ENCODE results near the gene ESR1.

ESR1 gene

DNA sequence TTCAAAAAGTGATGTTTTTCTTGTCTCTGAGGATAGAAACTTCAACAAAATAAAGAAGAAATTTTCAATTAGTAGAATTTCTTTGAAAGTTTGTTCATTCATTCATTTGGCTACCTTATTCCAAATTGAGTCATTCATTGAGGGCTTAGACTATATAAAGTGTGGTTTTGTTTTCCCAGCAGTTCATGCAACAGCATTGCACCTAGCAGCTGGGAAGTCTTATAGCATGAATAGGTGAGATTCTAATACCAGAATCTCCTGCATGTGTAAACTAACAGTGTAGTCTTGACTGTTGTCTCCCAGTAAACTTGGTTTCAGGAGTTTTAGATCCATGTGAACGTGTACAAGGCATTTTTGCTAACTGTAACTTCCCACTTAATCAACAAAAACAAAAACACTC, 7.1 kb downstream of the ESR1 start:
- Histone ChIP-seq H3K36me3 (ENCODE audit: insufficient read depth, insufficient read length, low read length) (no peaks in the 10 kb centered on the region), H3K4me3 (ENCODE audit: insufficient read length, low read depth) (no peak overlapping the region), H3K9ac (ENCODE audit: insufficient read length, low read depth) (no peak overlapping the region), H3K9me3 (ENCODE audit: insufficient read depth, low read length) (no peaks in the 10 kb centered on the region), H3K27me3 (ENCODE audit: insufficient read depth, insufficient read length) (peaks cover 13% of the 10 kb centered on the region), H3K4me1 (ENCODE audit: insufficient read depth, insufficient read length) (no peaks in the 10 kb centered on the region)
- DNase-seq (ENCODE audit: low read depth, low spot score), result no peak
- no peak for TF ChIP-seq ZNF274 (IDR thresholded peaks at IDR 0.05; ENCODE audit: low read depth, low read length)
- TF ChIP-seq YY1 (IDR thresholded peaks at IDR 0.05; ENCODE audit: insufficient read depth, insufficient read length), result no peak
- no peak for TF ChIP-seq SUZ12 (IDR thresholded peaks at IDR 0.05; ENCODE audit: extremely low read depth, insufficient read depth, insufficient read length)

DNA sequence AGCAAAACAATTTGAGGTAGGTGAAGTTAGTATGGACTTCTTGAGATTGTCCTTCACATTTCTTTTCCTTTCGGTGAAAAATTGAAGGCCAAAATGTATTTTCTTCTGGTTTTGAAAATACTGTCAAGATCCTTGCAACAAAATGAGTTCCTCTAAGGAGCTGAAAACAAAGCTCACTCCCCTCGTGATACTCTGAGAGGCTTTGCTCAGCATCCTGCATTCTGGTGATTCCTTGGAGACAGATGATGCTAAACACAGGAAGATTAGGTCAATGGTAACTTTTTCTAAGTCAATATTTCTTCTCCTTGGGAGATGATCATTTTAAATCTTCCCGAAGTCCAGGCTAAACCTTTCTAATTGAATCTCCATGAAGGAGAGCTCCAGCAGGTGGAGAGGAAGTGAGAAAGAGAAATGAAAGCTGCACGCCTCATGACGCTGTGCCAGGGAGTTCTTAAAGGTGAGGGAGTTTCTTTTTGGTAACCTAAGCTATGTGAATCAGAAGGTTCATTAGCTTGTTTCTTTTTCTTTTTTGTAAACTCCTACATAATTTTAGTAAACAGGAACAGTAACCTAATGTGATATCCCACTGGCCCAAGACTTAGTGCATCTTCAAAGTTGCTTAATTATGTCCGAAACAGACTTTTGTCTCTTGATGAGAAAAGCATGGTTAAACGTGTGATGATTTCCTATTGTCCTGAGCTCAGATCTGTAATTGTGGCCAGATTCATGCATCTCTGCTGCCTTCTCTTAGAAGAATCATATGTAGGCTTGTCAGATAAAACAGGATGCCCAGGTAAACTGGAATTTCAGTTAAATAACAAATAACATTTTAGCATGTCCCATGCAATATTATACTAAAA, 15.0 kb downstream of the ESR1 start:
- no peaks in the 10 kb centered on the region for H3K9me3 ChIP-seq (ENCODE audit: insufficient read depth, low read length)
- H3K36me3 ChIP-seq (ENCODE audit: insufficient read depth, insufficient read length, low read length), result no peaks in the 10 kb centered on the region
- H3K27me3 ChIP-seq (ENCODE audit: insufficient read depth, insufficient read length), result no peaks in the 10 kb centered on the region
- H3K4me1 ChIP-seq (ENCODE audit: insufficient read depth, insufficient read length), result no peaks in the 10 kb centered on the region
- no peak overlapping the region for H3K4me3 ChIP-seq (ENCODE audit: insufficient read length, low read depth)
- no peak for TF ChIP-seq YY1 (IDR thresholded peaks at IDR 0.05; ENCODE audit: insufficient read depth, insufficient read length)
- no peak for TF ChIP-seq SUZ12 (IDR thresholded peaks at IDR 0.05; ENCODE audit: extremely low read depth, insufficient read depth, insufficient read length)
- TF ChIP-seq ZNF274 (IDR thresholded peaks at IDR 0.05; ENCODE audit: low read depth, low read length), result no peak
- no peak for DNase-seq (ENCODE audit: low read depth, low spot score)
- no peak overlapping the region for H3K9ac ChIP-seq (ENCODE audit: insufficient read length, low read depth)

DNA sequence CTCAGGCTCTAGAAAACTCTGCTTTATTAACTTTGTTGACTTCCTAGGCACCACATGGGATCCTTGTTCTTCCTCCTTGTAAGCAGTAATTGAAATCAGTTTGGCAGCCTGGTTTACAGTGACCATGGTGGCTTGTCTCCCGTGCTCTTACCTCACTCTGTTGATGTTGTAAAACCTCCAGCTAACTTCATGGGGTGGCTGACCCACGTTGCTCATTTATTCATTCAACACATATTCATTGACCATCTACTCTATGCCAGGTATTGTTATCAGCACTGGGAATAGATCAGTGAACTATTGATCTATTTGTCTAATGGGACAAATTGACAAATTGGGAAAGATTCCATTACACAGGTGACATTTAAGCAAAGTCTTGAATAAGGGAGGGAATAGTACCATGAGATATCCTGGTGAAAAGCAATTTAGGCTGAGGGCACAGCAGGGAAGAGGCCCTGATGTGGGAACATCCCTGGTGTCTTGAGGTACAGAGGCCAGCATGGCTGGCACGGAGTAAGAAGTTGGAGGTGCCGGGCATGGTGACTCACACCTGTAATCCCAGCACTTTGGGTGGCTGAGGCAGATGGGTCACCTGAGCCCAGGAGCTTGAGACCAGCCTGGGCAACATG, 19.1 kb downstream of the ESR1 start:
- H3K36me3 ChIP-seq (ENCODE audit: insufficient read depth, insufficient read length, low read length), result no peaks in the 10 kb centered on the region
- H3K9ac ChIP-seq (ENCODE audit: insufficient read length, low read depth), result no peak overlapping the region
- H3K4me3 ChIP-seq (ENCODE audit: insufficient read length, low read depth), result no peak overlapping the region
- no peaks in the 10 kb centered on the region for H3K9me3 ChIP-seq (ENCODE audit: insufficient read depth, low read length)
- H3K4me1 ChIP-seq (ENCODE audit: insufficient read depth, insufficient read length), result no peaks in the 10 kb centered on the region
- TF ChIP-seq ZNF274 (IDR thresholded peaks at IDR 0.05; ENCODE audit: low read depth, low read length) (no peak), YY1 (IDR thresholded peaks at IDR 0.05; ENCODE audit: insufficient read depth, insufficient read length) (no peak), SUZ12 (IDR thresholded peaks at IDR 0.05; ENCODE audit: extremely low read depth, insufficient read depth, insufficient read length) (no peak)
- DNase-seq (ENCODE audit: low read depth, low spot score), result no peak
- H3K27me3 ChIP-seq (ENCODE audit: insufficient read depth, insufficient read length), result no peaks in the 10 kb centered on the region

DNA sequence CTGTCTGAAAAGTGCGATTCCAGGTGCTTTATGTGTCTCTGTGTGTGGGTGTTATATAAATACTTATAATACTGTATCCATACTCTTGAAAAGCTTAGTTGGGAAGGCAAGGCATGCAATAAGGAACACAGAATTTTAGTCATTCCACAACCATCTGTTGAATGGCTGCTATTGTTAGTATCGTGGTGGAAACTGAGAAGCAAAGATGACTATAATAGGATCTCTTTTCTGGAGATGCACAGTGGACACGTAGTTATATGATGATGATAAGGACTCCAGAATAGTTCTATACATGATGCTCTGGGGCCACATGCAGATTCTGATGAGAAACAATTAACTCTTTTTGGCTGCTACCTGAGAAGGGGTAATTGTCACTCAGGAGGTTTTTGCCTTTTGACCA, 25.2 kb downstream of the ESR1 start:
- Histone ChIP-seq H3K36me3 (ENCODE audit: insufficient read depth, insufficient read length, low read length) (no peaks in the 10 kb centered on the region), H3K4me3 (ENCODE audit: insufficient read length, low read depth) (no peak overlapping the region), H3K27me3 (ENCODE audit: insufficient read depth, insufficient read length) (no peaks in the 10 kb centered on the region), H3K9ac (ENCODE audit: insufficient read length, low read depth) (no peak overlapping the region), H3K9me3 (ENCODE audit: insufficient read depth, low read length) (no peaks in the 10 kb centered on the region), H3K4me1 (ENCODE audit: insufficient read depth, insufficient read length) (no peaks in the 10 kb centered on the region)
- no peak for TF ChIP-seq ZNF274 (IDR thresholded peaks at IDR 0.05; ENCODE audit: low read depth, low read length)
- TF ChIP-seq YY1 (IDR thresholded peaks at IDR 0.05; ENCODE audit: insufficient read depth, insufficient read length), result no peak
- TF ChIP-seq SUZ12 (IDR thresholded peaks at IDR 0.05; ENCODE audit: extremely low read depth, insufficient read depth, insufficient read length), result no peak
- no peak for DNase-seq (ENCODE audit: low read depth, low spot score)

DNA sequence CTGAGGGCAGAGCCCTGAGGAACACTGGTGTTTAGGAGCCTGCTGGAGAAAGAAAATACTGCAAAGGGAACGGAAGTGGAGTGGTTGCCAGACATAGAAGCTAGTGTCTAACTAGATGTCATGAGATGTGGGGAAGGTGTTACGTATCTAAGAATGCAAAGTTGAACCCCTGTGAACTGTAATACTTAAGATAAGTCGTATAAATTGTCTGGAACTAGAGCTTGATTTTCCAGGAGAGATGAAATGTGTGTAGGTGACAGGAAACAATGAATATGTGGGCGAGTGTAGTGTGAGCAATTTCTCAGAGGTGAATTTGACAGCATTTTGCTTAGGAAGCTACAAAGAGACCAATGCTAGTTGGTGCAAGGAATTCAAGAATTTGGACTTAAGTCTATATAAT, 27.9 kb downstream of the ESR1 start:
- Histone ChIP-seq H3K9ac (ENCODE audit: insufficient read length, low read depth) (no peak overlapping the region), H3K27me3 (ENCODE audit: insufficient read depth, insufficient read length) (no peaks in the 10 kb centered on the region), H3K4me1 (ENCODE audit: insufficient read depth, insufficient read length) (no peaks in the 10 kb centered on the region), H3K4me3 (ENCODE audit: insufficient read length, low read depth) (no peak overlapping the region), H3K36me3 (ENCODE audit: insufficient read depth, insufficient read length, low read length) (no peaks in the 10 kb centered on the region), H3K9me3 (ENCODE audit: insufficient read depth, low read length) (no peaks in the 10 kb centered on the region)
- no peak for DNase-seq (ENCODE audit: low read depth, low spot score)
- TF ChIP-seq SUZ12 (IDR thresholded peaks at IDR 0.05; ENCODE audit: extremely low read depth, insufficient read depth, insufficient read length) (no peak), ZNF274 (IDR thresholded peaks at IDR 0.05; ENCODE audit: low read depth, low read length) (no peak), YY1 (IDR thresholded peaks at IDR 0.05; ENCODE audit: insufficient read depth, insufficient read length) (no peak)

DNA sequence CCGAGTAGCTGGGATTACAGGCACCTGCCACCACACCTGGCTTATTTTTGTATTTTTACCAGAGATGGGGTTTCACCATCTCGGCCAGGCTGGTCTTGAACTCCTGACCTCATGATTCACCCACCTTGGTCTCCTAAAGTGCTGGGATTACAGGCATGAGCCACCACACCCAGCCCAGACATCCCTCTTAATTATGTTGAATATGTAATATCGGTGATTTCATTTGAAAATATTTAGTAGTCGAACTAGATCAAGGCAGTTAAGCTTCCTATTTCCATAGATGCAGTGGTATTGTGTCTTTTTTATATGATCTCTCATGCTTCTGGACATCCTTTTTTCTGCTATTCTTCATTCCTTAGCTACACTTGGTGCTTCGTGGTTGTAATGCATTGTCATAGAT, 29.7 kb downstream of the ESR1 start:
- H3K9ac ChIP-seq (ENCODE audit: insufficient read length, low read depth), result no peak overlapping the region
- no peaks in the 10 kb centered on the region for H3K9me3 ChIP-seq (ENCODE audit: insufficient read depth, low read length)
- no peak overlapping the region for H3K4me3 ChIP-seq (ENCODE audit: insufficient read length, low read depth)
- no peak for TF ChIP-seq YY1 (IDR thresholded peaks at IDR 0.05; ENCODE audit: insufficient read depth, insufficient read length)
- no peak for TF ChIP-seq SUZ12 (IDR thresholded peaks at IDR 0.05; ENCODE audit: extremely low read depth, insufficient read depth, insufficient read length)
- no peak for TF ChIP-seq ZNF274 (IDR thresholded peaks at IDR 0.05; ENCODE audit: low read depth, low read length)
- no peak for DNase-seq (ENCODE audit: low read depth, low spot score)
- no peaks in the 10 kb centered on the region for H3K27me3 ChIP-seq (ENCODE audit: insufficient read depth, insufficient read length)
- no peaks in the 10 kb centered on the region for H3K4me1 ChIP-seq (ENCODE audit: insufficient read depth, insufficient read length)
- no peaks in the 10 kb centered on the region for H3K36me3 ChIP-seq (ENCODE audit: insufficient read depth, insufficient read length, low read length)

DNA sequence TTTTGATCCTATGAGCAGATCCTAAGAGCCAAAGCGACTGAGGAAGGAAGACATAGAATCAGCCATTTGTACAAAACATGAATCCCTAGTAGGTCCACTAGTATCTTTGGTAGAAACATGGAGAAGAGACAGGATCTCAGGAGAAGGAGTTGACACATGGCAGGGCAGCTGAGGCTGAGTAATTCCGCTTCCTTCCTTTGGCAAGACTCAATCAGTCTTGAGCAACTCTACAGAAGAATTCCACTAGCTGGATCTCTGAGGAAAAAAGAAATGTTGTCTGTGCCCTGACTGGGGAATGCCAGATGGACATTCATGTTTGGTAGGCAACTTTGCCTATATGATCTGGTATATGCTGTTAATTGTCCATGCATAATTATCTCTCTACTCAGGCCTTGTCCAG, 35.3 kb downstream of the ESR1 start:
- Histone ChIP-seq H3K27me3 (ENCODE audit: insufficient read depth, insufficient read length) (no peaks in the 10 kb centered on the region), H3K4me3 (ENCODE audit: insufficient read length, low read depth) (no peak overlapping the region), H3K9ac (ENCODE audit: insufficient read length, low read depth) (no peak overlapping the region), H3K4me1 (ENCODE audit: insufficient read depth, insufficient read length) (no peaks in the 10 kb centered on the region), H3K36me3 (ENCODE audit: insufficient read depth, insufficient read length, low read length) (no peaks in the 10 kb centered on the region), H3K9me3 (ENCODE audit: insufficient read depth, low read length) (no peaks in the 10 kb centered on the region)
- no peak for TF ChIP-seq SUZ12 (IDR thresholded peaks at IDR 0.05; ENCODE audit: extremely low read depth, insufficient read depth, insufficient read length)
- no peak for TF ChIP-seq ZNF274 (IDR thresholded peaks at IDR 0.05; ENCODE audit: low read depth, low read length)
- no peak for DNase-seq (ENCODE audit: low read depth, low spot score)
